Liver (tissue), 9 donors: ENCODE results near the gene RPA3. TPM values are rescaled to one million over a fixed set of nuclear protein-coding genes. Genes with fewer than 3 reads are reported as not detected.

ENCODE experiments used
- DNase-seq: peaks from one replicate; pipeline ENCODE4 v3.0.0-alpha.2; 2017; ENCODE audit warnings: low spot score
- H3K27ac ChIP-seq, 2 donors: one replicate each; pipeline ENCODE4 v1.7.0; 2013; ENCODE audit warnings: inconsistent platforms in 2 of 2, low read length in 2 of 2, control low read depth in 1 of 2, low read depth in 1 of 2, mild to moderate bottlenecking in 1 of 2
- H3K27me3 ChIP-seq, 4 donors: one replicate each; pipeline versions ENCODE4 v1.6.1 to v1.7.0; 2013; ENCODE audit warnings: low read length in 3 of 4, inconsistent platforms in 1 of 4, mild to moderate bottlenecking in 1 of 4, moderate library complexity in 1 of 4; ENCODE audit not compliant: control insufficient read depth in 4 of 4, insufficient read depth in 4 of 4
- H3K36me3 ChIP-seq, 4 donors: one replicate each; pipeline versions ENCODE4 v1.6.1 to v1.7.0; 2013; ENCODE audit warnings: low read length in 3 of 4, mild to moderate bottlenecking in 3 of 4, low read depth in 1 of 4, moderate library complexity in 1 of 4; ENCODE audit not compliant: control insufficient read depth in 4 of 4, insufficient read depth in 3 of 4
- H3K4me1 ChIP-seq, 4 donors: one replicate each; pipeline versions ENCODE4 v1.6.1 to v1.7.0; 2013; ENCODE audit warnings: low read length in 3 of 4, mild to moderate bottlenecking in 3 of 4, moderate library complexity in 1 of 4; ENCODE audit not compliant: control insufficient read depth in 4 of 4, insufficient read depth in 4 of 4
- H3K4me3 ChIP-seq, 3 donors: one replicate each; pipeline versions ENCODE4 v1.6.1 to v1.7.0; 2013; ENCODE audit warnings: low read length in 3 of 3, control low read depth in 1 of 3, low read depth in 1 of 3, mild to moderate bottlenecking in 1 of 3
- H3K9ac ChIP-seq, 2 donors: one replicate each; pipeline ENCODE4 v1.7.0; 2013; ENCODE audit warnings: low read length in 2 of 2, mild to moderate bottlenecking in 2 of 2, moderate library complexity in 2 of 2, control low read depth in 1 of 2, low read depth in 1 of 2
- H3K9me3 ChIP-seq, 4 donors: one replicate each; pipeline versions ENCODE4 v1.6.1 to v1.7.0; 2013; ENCODE audit warnings: low read length in 3 of 4; ENCODE audit not compliant: control insufficient read depth in 4 of 4
- FOXA2 ChIP-seq: IDR thresholded peaks from 2 replicates; pipeline ENCODE4 v1.6.1; 2016; ENCODE audit warnings: antibody characterized with exemption
- GABPA ChIP-seq, 2 donors: IDR thresholded peaks in 1 of 2; conservative IDR thresholded peaks in 1 of 2; 2 replicates each; pipeline ENCODE4 v1.6.1; 2016; ENCODE audit warnings: antibody characterized with exemption in 2 of 2, mild to moderate bottlenecking in 1 of 2, moderate library complexity in 1 of 2
- HNF4A ChIP-seq, 2 donors: conservative IDR thresholded peaks; 2 replicates each; pipeline ENCODE4 v1.6.1; 2016; ENCODE audit warnings: antibody characterized with exemption in 2 of 2, mild to moderate bottlenecking in 2 of 2
- HNF4G ChIP-seq: IDR thresholded peaks from 2 replicates; pipeline ENCODE4 v1.6.1; 2016; ENCODE audit warnings: antibody characterized with exemption
- JUND ChIP-seq, 2 donors: IDR thresholded peaks; 2 replicates each; pipeline ENCODE4 v1.6.1; 2016; ENCODE audit warnings: antibody characterized with exemption in 2 of 2
- NR2F2 ChIP-seq: IDR thresholded peaks from 2 replicates; pipeline ENCODE4 v1.6.1; 2016; ENCODE audit warnings: antibody characterized with exemption
- RAD21 ChIP-seq, 2 donors: IDR thresholded peaks; 2 replicates each; pipeline ENCODE4 v1.6.1; 2016; ENCODE audit warnings: antibody characterized with exemption in 2 of 2, mild to moderate bottlenecking in 2 of 2
- RXRA ChIP-seq, 2 donors: IDR thresholded peaks; 2 replicates each; pipeline ENCODE4 v1.6.1; 2017 to 2018; ENCODE audit warnings: antibody characterized with exemption in 2 of 2, mild to moderate bottlenecking in 1 of 2
- SP1 ChIP-seq: IDR thresholded peaks from 2 replicates; pipeline ENCODE4 v1.6.1; 2018; ENCODE audit warnings: antibody characterized with exemption, mild to moderate bottlenecking
- TAF1 ChIP-seq: conservative IDR thresholded peaks from 2 replicates; pipeline ENCODE4 v1.6.1; 2016; ENCODE audit warnings: antibody characterized with exemption, mild to moderate bottlenecking
- YY1 ChIP-seq: IDR thresholded peaks from 2 replicates; pipeline ENCODE4 v1.6.1; 2016; ENCODE audit warnings: antibody characterized with exemption, mild to moderate bottlenecking
- WGBS: extraction: QIAGEN DNeasy Blood & Tissue Kit; methylation state at CpG from one replicate; pipeline ENCODE4 v1.1.7; 2013; 5-methylcytosine and 5-hydroxymethylcytosine counted together
- polyA plus RNA-seq, 2 donors: library from polyadenylated mRNA; stranded (reverse) in 1 of 2; unstranded in 1 of 2; fragments of 200-250 nt in 1 of 2; fragments of >200 nt in 1 of 2; fragmentation: Nextera tagmentation in 1 of 2; extraction: Ambion mirVana in 1 of 2; gene quantifications; one replicate each; pipeline versions ENCODE4 v1.2.1 to v1.2.3, GENCODE V29; 2013 to 2015
- total RNA-seq, 2 donors: library from RNA; depleted of rRNA; stranded (reverse); fragments of >200 nt; gene quantifications; one replicate each; pipeline ENCODE4 v1.2.3, GENCODE V29; 2014
- TF ChIP-seq, protein P1 (sequence below): IDR thresholded peaks from 2 replicates; pipeline ENCODE4 v1.6.1; 2016; ENCODE audit warnings: antibody characterized with exemption, mild to moderate bottlenecking
- TF ChIP-seq, protein P2 (sequence below): IDR thresholded peaks from 2 replicates; pipeline ENCODE4 v1.6.1; 2016; ENCODE audit warnings: antibody characterized with exemption
- TF ChIP-seq, protein P3 (sequence below): IDR thresholded peaks from 2 replicates; pipeline ENCODE4 v1.6.1; 2016; ENCODE audit warnings: antibody characterized with exemption
- TF ChIP-seq, protein P4 (sequence below): fragments of 150-350 bp; IDR thresholded peaks from 2 replicates; pipeline ENCODE4 v1.5.1; 2017; ENCODE audit warnings: improper control_type of control experiment, low read depth, low read length; ENCODE audit not compliant: missing input control
- TF ChIP-seq, protein P5 (sequence below): IDR thresholded peaks from 2 replicates; pipeline ENCODE4 v1.6.1; 2016; ENCODE audit warnings: antibody characterized with exemption
- donor health status: healthy.
- donor health status: healthy.
- donor health status: healthy.
- donor health status: healthy.
- donor health status: healthy.

Gene RPA3
- total and polyA plus RNA-seq, 4 donors, result 13.0 to 53.1 (median 18.6) TPM

DNA sequence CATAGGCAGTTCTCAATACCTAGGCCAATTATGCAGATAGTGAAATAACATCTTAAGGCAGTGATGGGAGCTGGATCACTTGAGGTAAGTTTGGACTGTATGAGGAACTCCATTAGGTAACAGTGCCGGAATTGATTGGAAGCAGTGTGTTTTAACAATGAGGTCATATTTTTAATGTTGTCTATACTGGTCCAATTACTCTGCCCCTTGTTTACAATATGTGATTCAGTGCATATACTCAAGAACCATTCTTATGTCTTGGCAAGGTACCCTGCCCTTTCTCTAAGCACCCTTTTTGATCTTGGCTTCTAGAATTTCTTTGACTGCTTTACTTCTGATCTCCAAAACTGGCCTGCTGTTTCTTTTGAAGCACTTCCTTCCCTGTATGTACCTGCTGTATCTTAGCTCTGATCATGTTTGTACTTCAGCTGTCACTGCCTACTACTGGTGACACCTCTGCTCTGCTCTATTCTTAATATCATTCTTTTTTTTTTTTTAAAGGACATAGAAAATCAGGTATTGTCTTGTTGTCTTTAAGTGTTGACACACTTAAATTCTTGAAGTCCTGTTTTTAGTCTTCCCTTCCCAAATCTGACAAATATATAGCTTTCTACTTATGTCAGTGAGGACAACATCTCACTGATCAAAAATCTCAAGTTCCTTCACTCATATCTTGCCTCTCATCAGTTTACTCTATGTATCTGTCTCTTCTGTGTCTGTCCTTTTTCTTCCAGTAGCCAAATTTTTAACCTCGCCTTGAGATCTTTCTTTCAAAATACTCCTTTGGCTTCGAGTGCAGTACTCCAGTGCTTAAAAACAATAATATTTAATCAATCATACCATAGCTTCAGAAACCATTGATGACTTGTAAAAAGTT lies 46.4 kb upstream of the RPA3 start (continued):
- TF ChIP-seq, protein P1, sequence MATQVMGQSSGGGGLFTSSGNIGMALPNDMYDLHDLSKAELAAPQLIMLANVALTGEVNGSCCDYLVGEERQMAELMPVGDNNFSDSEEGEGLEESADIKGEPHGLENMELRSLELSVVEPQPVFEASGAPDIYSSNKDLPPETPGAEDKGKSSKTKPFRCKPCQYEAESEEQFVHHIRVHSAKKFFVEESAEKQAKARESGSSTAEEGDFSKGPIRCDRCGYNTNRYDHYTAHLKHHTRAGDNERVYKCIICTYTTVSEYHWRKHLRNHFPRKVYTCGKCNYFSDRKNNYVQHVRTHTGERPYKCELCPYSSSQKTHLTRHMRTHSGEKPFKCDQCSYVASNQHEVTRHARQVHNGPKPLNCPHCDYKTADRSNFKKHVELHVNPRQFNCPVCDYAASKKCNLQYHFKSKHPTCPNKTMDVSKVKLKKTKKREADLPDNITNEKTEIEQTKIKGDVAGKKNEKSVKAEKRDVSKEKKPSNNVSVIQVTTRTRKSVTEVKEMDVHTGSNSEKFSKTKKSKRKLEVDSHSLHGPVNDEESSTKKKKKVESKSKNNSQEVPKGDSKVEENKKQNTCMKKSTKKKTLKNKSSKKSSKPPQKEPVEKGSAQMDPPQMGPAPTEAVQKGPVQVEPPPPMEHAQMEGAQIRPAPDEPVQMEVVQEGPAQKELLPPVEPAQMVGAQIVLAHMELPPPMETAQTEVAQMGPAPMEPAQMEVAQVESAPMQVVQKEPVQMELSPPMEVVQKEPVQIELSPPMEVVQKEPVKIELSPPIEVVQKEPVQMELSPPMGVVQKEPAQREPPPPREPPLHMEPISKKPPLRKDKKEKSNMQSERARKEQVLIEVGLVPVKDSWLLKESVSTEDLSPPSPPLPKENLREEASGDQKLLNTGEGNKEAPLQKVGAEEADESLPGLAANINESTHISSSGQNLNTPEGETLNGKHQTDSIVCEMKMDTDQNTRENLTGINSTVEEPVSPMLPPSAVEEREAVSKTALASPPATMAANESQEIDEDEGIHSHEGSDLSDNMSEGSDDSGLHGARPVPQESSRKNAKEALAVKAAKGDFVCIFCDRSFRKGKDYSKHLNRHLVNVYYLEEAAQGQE, result no peak
- TF ChIP-seq RXRA (IDR thresholded peaks at IDR 0.05) (no peak), NR2F2 (no peak), SP1 (no peak)

DNA sequence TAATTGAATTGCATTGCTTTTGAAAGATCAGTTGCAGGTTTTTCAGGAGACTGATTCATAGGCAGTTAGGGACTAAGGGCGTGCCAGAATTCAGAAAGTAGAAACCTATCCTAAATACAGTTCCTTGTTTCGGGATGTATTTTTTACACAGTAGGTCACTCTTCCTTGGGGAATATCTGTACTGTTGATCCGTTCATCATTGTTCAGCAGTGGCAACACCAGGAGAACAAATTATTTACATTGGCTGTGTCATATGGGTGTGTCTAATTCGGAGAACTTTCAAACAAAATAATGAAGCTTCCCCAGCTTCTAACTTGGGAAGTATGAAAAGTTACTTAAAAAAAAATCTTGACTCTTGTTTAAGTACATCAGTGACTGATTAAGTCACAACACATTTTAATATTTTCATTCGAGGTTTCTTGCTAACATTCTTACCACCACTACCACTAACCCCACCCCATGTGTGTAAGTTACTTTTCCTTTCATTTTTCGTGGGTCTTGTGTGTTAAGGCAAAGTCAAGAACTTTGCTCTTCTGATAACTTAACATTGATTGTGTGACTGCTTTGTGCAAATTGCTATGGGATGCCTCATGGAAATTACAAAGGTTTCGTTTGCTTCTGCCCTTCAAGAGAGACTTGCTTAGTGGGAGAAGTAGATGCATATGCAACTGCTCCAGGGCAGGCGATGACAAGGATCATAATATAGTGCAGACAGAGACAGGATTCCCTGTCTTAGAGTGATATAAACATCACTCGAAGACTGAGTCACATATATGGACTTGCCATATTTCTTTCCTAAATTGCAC lies 43.8 kb upstream of the RPA3 start:
- Histone ChIP-seq H3K4me1 (peaks cover 0 to 9% (median 8%) of the 10 kb centered on the region in 4 donors), H3K36me3 (no peaks in the 10 kb centered on the region), H3K9me3 (no peaks in the 10 kb centered on the region), H3K27me3 (no peaks in the 10 kb centered on the region), H3K4me3 (peak overlapping the region; percentile 56 to 68 (median 57)), H3K27ac (peak overlapping the region; percentile 43 to 56), H3K9ac (peak overlapping the region in 1 of 2 donors; percentile 73)
- TF ChIP-seq, protein P1, result no peak
- TF ChIP-seq, protein P2, sequence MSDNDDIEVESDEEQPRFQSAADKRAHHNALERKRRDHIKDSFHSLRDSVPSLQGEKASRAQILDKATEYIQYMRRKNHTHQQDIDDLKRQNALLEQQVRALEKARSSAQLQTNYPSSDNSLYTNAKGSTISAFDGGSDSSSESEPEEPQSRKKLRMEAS, result no peak
- TF ChIP-seq RAD21 (IDR thresholded peaks at IDR 0.05) (peak in 1 of 2 donors; percentile 25), HNF4G (no peak), YY1 (no peak), GABPA (IDR thresholded peaks at IDR 0.05 in 1 of 2, conservative IDR thresholded peaks at IDR 0.05 in 1 of 2) (no peak), FOXA2 (no peak), JUND (IDR thresholded peaks at IDR 0.05) (no peak), HNF4A (conservative IDR thresholded peaks at IDR 0.05) (peak in 1 of 2 donors; percentile 32), RXRA (IDR thresholded peaks at IDR 0.05) (peak in 1 of 2 donors; percentile 7), TAF1 (no peak), NR2F2 (no peak)
- TF ChIP-seq, protein P3, sequence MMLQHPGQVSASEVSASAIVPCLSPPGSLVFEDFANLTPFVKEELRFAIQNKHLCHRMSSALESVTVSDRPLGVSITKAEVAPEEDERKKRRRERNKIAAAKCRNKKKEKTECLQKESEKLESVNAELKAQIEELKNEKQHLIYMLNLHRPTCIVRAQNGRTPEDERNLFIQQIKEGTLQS, result no peak
- TF ChIP-seq, protein P4, sequence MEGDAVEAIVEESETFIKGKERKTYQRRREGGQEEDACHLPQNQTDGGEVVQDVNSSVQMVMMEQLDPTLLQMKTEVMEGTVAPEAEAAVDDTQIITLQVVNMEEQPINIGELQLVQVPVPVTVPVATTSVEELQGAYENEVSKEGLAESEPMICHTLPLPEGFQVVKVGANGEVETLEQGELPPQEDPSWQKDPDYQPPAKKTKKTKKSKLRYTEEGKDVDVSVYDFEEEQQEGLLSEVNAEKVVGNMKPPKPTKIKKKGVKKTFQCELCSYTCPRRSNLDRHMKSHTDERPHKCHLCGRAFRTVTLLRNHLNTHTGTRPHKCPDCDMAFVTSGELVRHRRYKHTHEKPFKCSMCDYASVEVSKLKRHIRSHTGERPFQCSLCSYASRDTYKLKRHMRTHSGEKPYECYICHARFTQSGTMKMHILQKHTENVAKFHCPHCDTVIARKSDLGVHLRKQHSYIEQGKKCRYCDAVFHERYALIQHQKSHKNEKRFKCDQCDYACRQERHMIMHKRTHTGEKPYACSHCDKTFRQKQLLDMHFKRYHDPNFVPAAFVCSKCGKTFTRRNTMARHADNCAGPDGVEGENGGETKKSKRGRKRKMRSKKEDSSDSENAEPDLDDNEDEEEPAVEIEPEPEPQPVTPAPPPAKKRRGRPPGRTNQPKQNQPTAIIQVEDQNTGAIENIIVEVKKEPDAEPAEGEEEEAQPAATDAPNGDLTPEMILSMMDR, result no peak
- TF ChIP-seq, protein P5, sequence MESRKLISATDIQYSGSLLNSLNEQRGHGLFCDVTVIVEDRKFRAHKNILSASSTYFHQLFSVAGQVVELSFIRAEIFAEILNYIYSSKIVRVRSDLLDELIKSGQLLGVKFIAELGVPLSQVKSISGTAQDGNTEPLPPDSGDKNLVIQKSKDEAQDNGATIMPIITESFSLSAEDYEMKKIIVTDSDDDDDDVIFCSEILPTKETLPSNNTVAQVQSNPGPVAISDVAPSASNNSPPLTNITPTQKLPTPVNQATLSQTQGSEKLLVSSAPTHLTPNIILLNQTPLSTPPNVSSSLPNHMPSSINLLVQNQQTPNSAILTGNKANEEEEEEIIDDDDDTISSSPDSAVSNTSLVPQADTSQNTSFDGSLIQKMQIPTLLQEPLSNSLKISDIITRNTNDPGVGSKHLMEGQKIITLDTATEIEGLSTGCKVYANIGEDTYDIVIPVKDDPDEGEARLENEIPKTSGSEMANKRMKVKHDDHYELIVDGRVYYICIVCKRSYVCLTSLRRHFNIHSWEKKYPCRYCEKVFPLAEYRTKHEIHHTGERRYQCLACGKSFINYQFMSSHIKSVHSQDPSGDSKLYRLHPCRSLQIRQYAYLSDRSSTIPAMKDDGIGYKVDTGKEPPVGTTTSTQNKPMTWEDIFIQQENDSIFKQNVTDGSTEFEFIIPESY, result no peak
- 19% methylated on average over 9 of the region's 9 CpGs for WGBS
- no peak for DNase-seq
